Sigmoid colon (tissue), 7 donors: Measurements from ENCODE around the gene SMIM14. TPM values are rescaled to one million over a fixed set of nuclear protein-coding genes. Genes with fewer than 3 reads are reported as not detected.

ENCODE experiments used
- DNase-seq: peaks from one replicate; pipeline ENCODE4 v3.0.0-alpha.2; 2019
- H3K27ac ChIP-seq, 4 donors: fragments of 200-600 bp; sonication (generic); one replicate each; pipeline ENCODE4 v1.5.1; 2016 to 2019; ENCODE audit warnings: mild to moderate bottlenecking in 1 of 4
- H3K27me3 ChIP-seq, 3 donors: fragments of 200-600 bp; sonication (generic); one replicate each; pipeline ENCODE4 v1.5.1; 2019; ENCODE audit warnings: mild to moderate bottlenecking in 1 of 3
- H3K36me3 ChIP-seq, 4 donors: fragments of 200-600 bp; sonication (generic); one replicate each; pipeline ENCODE4 v1.5.1; 2016 to 2019
- H3K4me1 ChIP-seq, 4 donors: fragments of 200-600 bp; sonication (generic); one replicate each; pipeline ENCODE4 v1.5.1; 2017 to 2019
- H3K4me3 ChIP-seq, 4 donors: fragments of 200-600 bp; sonication (generic); one replicate each; pipeline ENCODE4 v1.5.1; 2017 to 2019; ENCODE audit warnings: mild to moderate bottlenecking in 2 of 4, moderate library complexity in 1 of 4
- H3K9me3 ChIP-seq, 4 donors: fragments of 200-600 bp in 3 of 4; sonication (generic) in 3 of 4; one replicate each; pipeline versions ENCODE4 v1.5.1 to v1.6.1; 2013 to 2019
- EP300 ChIP-seq, 4 donors: sonication (generic); formaldehyde crosslinking; IDR thresholded peaks; one replicate each; pipeline ENCODE4 v1.6.1; 2017; ENCODE audit warnings: antibody characterized with exemption in 4 of 4
- POLR2A ChIP-seq, 2 donors: fragments of 450-650 bp; IDR thresholded peaks; one replicate each; pipeline ENCODE4 v1.6.1; 2016; ENCODE audit warnings: antibody characterized with exemption in 2 of 2, mild to moderate bottlenecking in 2 of 2, moderate library complexity in 2 of 2
- POLR2AphosphoS5 ChIP-seq, 4 donors: sonication (generic); formaldehyde crosslinking; IDR thresholded peaks; one replicate each; pipeline ENCODE4 v1.6.1; 2017; ENCODE audit warnings: antibody characterized with exemption in 4 of 4
- WGBS, 2 donors: extraction: QIAGEN DNeasy Blood & Tissue Kit; methylation state at CpG; one replicate each; pipeline ENCODE4 v1.1.7; 2013; 5-methylcytosine and 5-hydroxymethylcytosine counted together
- intact Hi-C: fragments of 100-400 bp; cut with DNase I; formaldehyde crosslinking; loops from one replicate; pipeline ENCODE4 v1.15.1; 2023
- polyA plus RNA-seq, 3 donors: library from polyadenylated mRNA; stranded (reverse); fragments of 200-250 nt; gene quantifications; one replicate each; pipeline ENCODE4 v1.2.3, GENCODE V29; 2013
- total RNA-seq, 4 donors: library from RNA; depleted of rRNA; stranded (reverse); fragments of >200 nt; gene quantifications; one replicate each; pipeline ENCODE4 v1.1.0, GENCODE V29; 2016
- TF ChIP-seq, protein P1 (sequence below), 4 experiments: fragments of 450-650 bp in 3 of 4; fragments of 200-600 bp in 1 of 4; IDR thresholded peaks; one replicate each; pipeline ENCODE4 v1.5.1; 2016 to 2019; ENCODE audit warnings: antibody characterized with exemption in 4 of 4, mild to moderate bottlenecking in 3 of 4, moderate library complexity in 2 of 4
- donor health status: healthy with polysubstance abuse.
- donor health status: Bipolar disorder and iron deficiency.
- donor health status: healthy.

SMIM14 gene
- total and polyA plus RNA-seq, 7 donors: 16.6 to 341 (median 33.9) TPM

GRCh38 chr4:39626913-39627312 is 11.8 kb downstream of the SMIM14 start:
- no peak for TF ChIP-seq POLR2A (IDR thresholded peaks at IDR 0.05)
- TF ChIP-seq POLR2AphosphoS5 (IDR thresholded peaks at IDR 0.05): no peak
- TF ChIP-seq, protein P1, sequence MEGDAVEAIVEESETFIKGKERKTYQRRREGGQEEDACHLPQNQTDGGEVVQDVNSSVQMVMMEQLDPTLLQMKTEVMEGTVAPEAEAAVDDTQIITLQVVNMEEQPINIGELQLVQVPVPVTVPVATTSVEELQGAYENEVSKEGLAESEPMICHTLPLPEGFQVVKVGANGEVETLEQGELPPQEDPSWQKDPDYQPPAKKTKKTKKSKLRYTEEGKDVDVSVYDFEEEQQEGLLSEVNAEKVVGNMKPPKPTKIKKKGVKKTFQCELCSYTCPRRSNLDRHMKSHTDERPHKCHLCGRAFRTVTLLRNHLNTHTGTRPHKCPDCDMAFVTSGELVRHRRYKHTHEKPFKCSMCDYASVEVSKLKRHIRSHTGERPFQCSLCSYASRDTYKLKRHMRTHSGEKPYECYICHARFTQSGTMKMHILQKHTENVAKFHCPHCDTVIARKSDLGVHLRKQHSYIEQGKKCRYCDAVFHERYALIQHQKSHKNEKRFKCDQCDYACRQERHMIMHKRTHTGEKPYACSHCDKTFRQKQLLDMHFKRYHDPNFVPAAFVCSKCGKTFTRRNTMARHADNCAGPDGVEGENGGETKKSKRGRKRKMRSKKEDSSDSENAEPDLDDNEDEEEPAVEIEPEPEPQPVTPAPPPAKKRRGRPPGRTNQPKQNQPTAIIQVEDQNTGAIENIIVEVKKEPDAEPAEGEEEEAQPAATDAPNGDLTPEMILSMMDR (IDR thresholded peaks at IDR 0.05): no peak
- no peak for TF ChIP-seq EP300 (IDR thresholded peaks at IDR 0.05)
- intact Hi-C loops: no loop called here
- DNase-seq: no peak
- 87 to 94% methylated on average over 1 of the region's 1 CpG for WGBS, 2 donors
- H3K36me3 ChIP-seq: no peaks in the 10 kb centered on the region
- H3K4me1 ChIP-seq: peaks cover 0 to 36% (median 21%) of the 10 kb centered on the region in 4 donors
- no peak overlapping the region for H3K4me3 ChIP-seq
- no peaks in the 10 kb centered on the region for H3K27me3 ChIP-seq
- H3K9me3 ChIP-seq: no peaks in the 10 kb centered on the region
- H3K27ac ChIP-seq: no peak overlapping the region

- H3K27me3 ChIP-seq: no peaks in the 10 kb centered on the region
- no peak overlapping the region for H3K4me3 ChIP-seq
- H3K27ac ChIP-seq: no peak overlapping the region
- DNase-seq: no peak
- peaks cover 0 to 39% (median 25%) of the 10 kb centered on the region in 4 donors for H3K4me1 ChIP-seq
- no peak for TF ChIP-seq EP300 (IDR thresholded peaks at IDR 0.05)
- H3K36me3 ChIP-seq: no peaks in the 10 kb centered on the region
- WGBS, 2 donors: 67 to 90% methylated on average over 2 of the region's 2 CpGs
- no peaks in the 10 kb centered on the region for H3K9me3 ChIP-seq
- intact Hi-C loops: no loop called here
These were observed 12.4 kb downstream of the SMIM14 start for GRCh38 chr4:39626261-39626660.

DNA sequence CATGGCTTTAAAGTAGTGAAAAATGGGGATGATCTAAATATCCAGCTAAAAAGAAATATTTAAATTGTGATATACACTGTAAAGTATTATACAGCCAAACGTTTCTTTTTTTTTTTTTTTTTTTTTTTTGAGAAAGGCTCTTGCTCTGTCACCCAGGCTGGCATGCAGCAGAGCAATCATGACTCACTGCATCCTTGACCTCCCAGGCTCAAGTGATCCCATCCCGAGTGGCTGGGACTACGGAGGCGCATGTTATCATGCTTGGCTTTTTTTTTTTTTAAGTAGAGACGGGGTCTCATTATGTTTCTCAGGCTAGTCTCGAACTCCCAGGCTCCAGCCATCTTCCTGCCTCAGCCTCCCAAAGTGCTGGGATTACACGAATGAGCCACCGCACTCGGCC is 17.1 kb downstream of the SMIM14 start:
- no peaks in the 10 kb centered on the region for H3K36me3 ChIP-seq
- no peak overlapping the region for H3K4me3 ChIP-seq
- no peaks in the 10 kb centered on the region for H3K9me3 ChIP-seq
- peak overlapping the region; percentile 58 to 81 (median 72) for H3K27ac ChIP-seq
- intact Hi-C loops: no loop called here
- TF ChIP-seq EP300 (IDR thresholded peaks at IDR 0.05): no peak
- no peak for TF ChIP-seq POLR2A (IDR thresholded peaks at IDR 0.05)
- TF ChIP-seq, protein P1 (IDR thresholded peaks at IDR 0.05): no peak
- no peak for TF ChIP-seq POLR2AphosphoS5 (IDR thresholded peaks at IDR 0.05)
- peaks cover 0 to 37% (median 32%) of the 10 kb centered on the region in 4 donors for H3K4me1 ChIP-seq
- 63 to 76% methylated on average over 9 of the region's 9 CpGs for WGBS, 2 donors
- no peaks in the 10 kb centered on the region for H3K27me3 ChIP-seq
- no peak for DNase-seq

DNA sequence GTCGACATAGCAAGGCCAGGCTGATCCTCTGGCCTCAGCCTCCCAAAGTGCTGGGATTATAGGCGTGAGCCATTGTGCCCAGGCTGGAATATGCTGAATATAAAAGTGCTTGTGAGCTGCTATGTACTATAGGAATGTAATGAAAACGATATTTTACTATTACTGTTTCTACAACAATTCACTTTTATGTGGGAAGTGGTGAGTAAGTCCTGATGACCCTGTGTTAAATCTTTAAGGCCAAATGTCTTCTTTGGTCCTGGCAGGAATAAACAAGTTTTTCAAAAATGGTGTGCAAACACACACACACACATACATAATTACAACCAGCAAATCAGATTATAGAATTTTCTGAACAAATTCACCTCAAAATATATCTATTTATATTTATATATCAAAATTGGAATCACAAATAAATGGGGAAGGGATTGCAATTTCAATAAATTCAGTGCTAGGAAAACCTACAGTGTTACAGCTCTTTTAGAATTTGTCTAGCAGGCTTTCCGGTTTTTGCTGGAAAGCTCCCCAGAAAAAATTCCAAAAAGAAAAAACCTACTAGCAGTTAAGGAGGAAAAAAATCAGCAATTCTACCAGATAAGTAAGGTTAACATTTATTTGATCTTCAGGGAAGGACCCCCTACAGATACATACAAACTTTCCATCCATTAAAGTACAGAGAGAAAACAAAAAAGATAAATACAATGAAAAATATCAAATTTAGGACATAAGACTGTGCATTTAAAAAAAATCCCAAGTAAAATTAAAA is 17.9 kb downstream of the SMIM14 start:
- TF ChIP-seq EP300 (IDR thresholded peaks at IDR 0.05): no peak
- no peak for TF ChIP-seq POLR2A (IDR thresholded peaks at IDR 0.05)
- intact Hi-C loops: no loop called here
- DNase-seq: no peak
- Histone ChIP-seq H3K27ac (peak overlapping the region in 3 of 4 donors; percentile 58 to 81 (median 73)), H3K9me3 (no peaks in the 10 kb centered on the region), H3K27me3 (no peaks in the 10 kb centered on the region), H3K4me3 (no peak overlapping the region), H3K4me1 (peaks cover 0 to 41% (median 29%) of the 10 kb centered on the region in 4 donors), H3K36me3 (no peaks in the 10 kb centered on the region)
- WGBS, 2 donors: 83 to 88% methylated on average over 4 of the region's 4 CpGs

- no peak for TF ChIP-seq POLR2AphosphoS5 (IDR thresholded peaks at IDR 0.05)
- TF ChIP-seq, protein P1 (IDR thresholded peaks at IDR 0.05): no peak
- TF ChIP-seq EP300 (IDR thresholded peaks at IDR 0.05): no peak
- TF ChIP-seq POLR2A (IDR thresholded peaks at IDR 0.05): no peak
- 80 to 90% methylated on average over 2 of the region's 2 CpGs for WGBS, 2 donors
- H3K9me3 ChIP-seq: no peaks in the 10 kb centered on the region
- no peak overlapping the region for H3K4me3 ChIP-seq
- intact Hi-C loops: no loop called here
- peaks cover 0 to 56% (median 42%) of the 10 kb centered on the region in 4 donors for H3K4me1 ChIP-seq
- DNase-seq: no peak
- H3K36me3 ChIP-seq: no peaks in the 10 kb centered on the region
- H3K27ac ChIP-seq: no peak overlapping the region
- no peaks in the 10 kb centered on the region for H3K27me3 ChIP-seq
These were observed 21.1 kb downstream of the SMIM14 start for GRCh38 chr4:39617534-39617933.
